ENCODE measurements around the gene SLX4IP.

Gene SLX4IP

GRCh38 chr20:10551732-10552724 is 116.9 kb downstream of the SLX4IP start:
- POLR2A ChIA-PET: no interaction called here
- Histone ChIP-seq H3K9me3 (ENCODE audit: control insufficient read depth, insufficient read depth, low read depth, low read length) (no peaks in the 10 kb centered on the region), H3K4me1 (ENCODE audit: control insufficient read depth, insufficient read depth, low read length) (peaks cover 8% of the 10 kb centered on the region; the same call in 1 of the 2 replicates), H3K36me3 (ENCODE audit: control insufficient read depth in 2 of 2, insufficient read depth in 1 of 2, low read length in 2 of 2) (no peaks in the 10 kb centered on the region), H3K27ac (ENCODE audit: extremely low read depth, low read depth, low read length) (no peak overlapping the region), H3K4me3 (ENCODE audit: low read depth, low read length) (no peak overlapping the region)
- CTCF ChIA-PET: interaction anchor here (0.6 to 1.6 kb wide), 21 partner anchors 15 to 1002 kb away, joined by 3 to 7 read pairs (median 4); no protein-coding TSS in a partner anchor
- TF ChIP-seq ZNF19 (tag by site-specific recombination; IDR thresholded peaks at IDR 0.05; ENCODE audit: low read depth): no peak
- no peak for TF ChIP-seq OVOL3 (tag by site-specific recombination; IDR thresholded peaks at IDR 0.05)
- peak; percentile 39; the same call in 1 of the 2 replicates for TF ChIP-seq PRDM1 (tag by site-specific recombination; IDR thresholded peaks at IDR 0.05)
- no peak for TF ChIP-seq ZNF184 (tag by site-specific recombination; IDR thresholded peaks at IDR 0.05)

- Histone ChIP-seq H3K4me1 (ENCODE audit: control insufficient read depth, insufficient read depth, low read length) (peaks cover 8% of the 10 kb centered on the region; the same call in 1 of the 2 replicates), H3K4me3 (ENCODE audit: low read depth, low read length) (no peak overlapping the region), H3K27ac (ENCODE audit: extremely low read depth, low read depth, low read length) (no peak overlapping the region), H3K36me3 (ENCODE audit: control insufficient read depth in 2 of 2, insufficient read depth in 1 of 2, low read length in 2 of 2) (no peaks in the 10 kb centered on the region), H3K9me3 (ENCODE audit: control insufficient read depth, insufficient read depth, low read depth, low read length) (no peaks in the 10 kb centered on the region)
- ChIA-PET CTCF (interaction anchor here (0.5 to 1.6 kb wide), 22 partner anchors 17 to 1105 kb away, joined by 3 to 7 read pairs (median 3); no protein-coding TSS in a partner anchor), POLR2A (no interaction called here)
- TF ChIP-seq KLF8 (tag by site-specific recombination; IDR thresholded peaks at IDR 0.05) (no peak), ZNF10 (tag by site-specific recombination; IDR thresholded peaks at IDR 0.05) (no peak), PRDM6 (tag by site-specific recombination; IDR thresholded peaks at IDR 0.05) (no peak), ZBTB44 (tag by site-specific recombination; IDR thresholded peaks at IDR 0.05) (no peak), ZNF654 (tag by site-specific recombination; IDR thresholded peaks at IDR 0.05; ENCODE audit: low read depth) (peak; percentile 71), SCRT1 (tag by site-specific recombination; IDR thresholded peaks at IDR 0.05; ENCODE audit: borderline replicate concordance) (0 out of 2 replicates have a peak, but pooled peaks have one; percentile 9), ZNF433 (tag by site-specific recombination; IDR thresholded peaks at IDR 0.05; ENCODE audit: low read depth) (no peak), ZSCAN16 (tag by site-specific recombination; IDR thresholded peaks at IDR 0.05) (no peak), ZNF157 (tag by site-specific recombination; IDR thresholded peaks at IDR 0.05) (no peak), ZNF843 (tag by site-specific recombination; IDR thresholded peaks at IDR 0.05) (no peak)
Measured at GRCh38 chr20:10553326-10553984, 118.3 kb downstream of the SLX4IP start.

GRCh38 chr20:10554285-10554684 is 119.2 kb downstream of the SLX4IP start:
- ChIA-PET POLR2A (no interaction called here), CTCF (interaction anchor here (0.5 to 0.7 kb wide), 2 partner anchors 36 to 236 kb away, joined by 3 to 4 read pairs; no protein-coding TSS in a partner anchor)
- H3K4me1 ChIP-seq (ENCODE audit: control insufficient read depth, insufficient read depth, low read length): peaks cover 6% of the 10 kb centered on the region
- H3K9me3 ChIP-seq (ENCODE audit: control insufficient read depth, insufficient read depth, low read depth, low read length): no peaks in the 10 kb centered on the region
- no peaks in the 10 kb centered on the region for H3K36me3 ChIP-seq (ENCODE audit: control insufficient read depth in 2 of 2, insufficient read depth in 1 of 2, low read length in 2 of 2)
- H3K27ac ChIP-seq (ENCODE audit: extremely low read depth, low read depth, low read length): no peak overlapping the region
- no peak overlapping the region for H3K4me3 ChIP-seq (ENCODE audit: low read depth, low read length)
- TF ChIP-seq ZNF747 (tag by site-specific recombination; IDR thresholded peaks at IDR 0.05) (no peak), ZNF600 (tag by site-specific recombination; IDR thresholded peaks at IDR 0.05) (no peak), ZNF645 (tag by site-specific recombination; IDR thresholded peaks at IDR 0.05) (no peak), ZSCAN18 (tag by site-specific recombination; IDR thresholded peaks at IDR 0.05) (no peak), ZNF792 (tag by site-specific recombination; IDR thresholded peaks at IDR 0.05) (no peak), ZNF155 (tag by site-specific recombination; IDR thresholded peaks at IDR 0.05) (no peak), ZNF335 (tag by site-specific recombination; conservative IDR thresholded peaks at IDR 0.05) (no peak), ZNF677 (tag by site-specific recombination; IDR thresholded peaks at IDR 0.05) (no peak), ZNF362 (tag by site-specific recombination; IDR thresholded peaks at IDR 0.05) (no peak)

Data from HEK293 (cell line).